ENCODE results near the gene TTLL9. TPM values are rescaled to one million over a fixed set of nuclear protein-coding genes. Genes with fewer than 3 reads are reported as not detected.

Gene TTLL9
- total and polyA plus RNA-seq, 4 donors: 0.06 to 0.08 TPM; not detected in 2

DNA sequence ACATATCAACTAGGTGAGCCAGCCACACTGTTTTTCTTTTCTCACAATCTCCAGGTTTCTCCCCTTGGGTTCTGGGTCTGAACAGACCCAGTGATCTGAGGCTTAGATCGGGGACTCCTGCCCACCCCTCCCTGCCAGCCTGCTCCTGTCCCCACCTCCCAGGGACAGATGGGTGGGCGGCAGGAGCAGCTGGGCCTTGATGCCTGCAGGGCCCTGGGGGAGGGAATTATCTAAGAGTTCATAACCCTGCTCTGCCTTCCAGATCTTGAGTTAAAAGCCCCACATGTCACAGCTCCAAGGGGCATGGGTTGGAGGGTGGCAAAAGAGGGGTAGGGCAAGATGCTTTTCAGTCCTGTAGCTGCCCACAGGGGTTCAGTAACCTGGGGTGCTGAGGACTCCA, 92.3 kb downstream of the TTLL9 start:
- peaks cover 0 to 11% (median 4%) of the 10 kb centered on the region in 4 donors for H3K27me3 ChIP-seq (ENCODE audit: control insufficient read depth in 4 of 4, insufficient read depth in 4 of 4, low read length in 3 of 4)
- no peaks in the 10 kb centered on the region for H3K9me3 ChIP-seq (ENCODE audit: control insufficient read depth in 4 of 4, low read length in 3 of 4)
- no peak overlapping the region for H3K4me3 ChIP-seq (ENCODE audit: low read depth in 1 of 3, low read length in 3 of 3)
- H3K9ac ChIP-seq (ENCODE audit: low read depth in 1 of 2, low read length in 2 of 2): no peak overlapping the region
- H3K36me3 ChIP-seq (ENCODE audit: control insufficient read depth in 4 of 4, insufficient read depth in 3 of 4, low read depth in 1 of 4, low read length in 3 of 4): no peaks in the 10 kb centered on the region
- H3K4me1 ChIP-seq (ENCODE audit: control insufficient read depth in 4 of 4, insufficient read depth in 4 of 4, low read length in 3 of 4): no peaks in the 10 kb centered on the region
- no peak for TF ChIP-seq RAD21 (IDR thresholded peaks at IDR 0.05)
- TF ChIP-seq NR2F2 (IDR thresholded peaks at IDR 0.05): no peak
- no peak for TF ChIP-seq FOXA2 (IDR thresholded peaks at IDR 0.05)
- TF ChIP-seq HNF4G (IDR thresholded peaks at IDR 0.05): no peak
- TF ChIP-seq REST (IDR thresholded peaks at IDR 0.05): no peak
- TF ChIP-seq FOXA1 (IDR thresholded peaks at IDR 0.05): no peak
- TF ChIP-seq ZBTB33 (IDR thresholded peaks at IDR 0.05): no peak
- TF ChIP-seq CTCF (IDR thresholded peaks at IDR 0.05; ENCODE audit: low read depth, low read length, missing input control): no peak
- no peak overlapping the region for H3K27ac ChIP-seq (ENCODE audit: low read depth in 1 of 2, low read length in 2 of 2)
- 46% methylated on average over 2 of the region's 2 CpGs for WGBS
- no peak for DNase-seq (ENCODE audit: low spot score)

DNA sequence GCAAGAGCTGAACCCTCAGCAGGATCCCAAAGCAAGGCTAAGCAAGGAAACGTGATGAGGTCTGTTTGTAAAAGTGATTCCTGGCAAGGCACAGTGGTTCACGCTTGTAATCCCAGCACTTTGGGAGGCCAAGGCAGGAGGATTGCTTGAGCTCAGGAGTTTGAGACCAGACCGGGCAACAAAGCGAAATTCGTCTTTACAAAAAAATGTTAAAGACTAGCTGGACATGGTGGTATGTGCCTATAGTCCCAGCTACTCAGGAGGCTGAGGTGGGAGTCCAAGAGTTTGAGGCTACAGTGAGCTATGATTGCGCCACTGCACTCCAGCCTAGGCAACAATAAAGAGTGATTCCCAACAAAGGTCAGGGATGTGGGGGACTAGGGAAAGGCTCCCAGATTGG, 93.5 kb downstream of the TTLL9 start:
- TF ChIP-seq JUND (IDR thresholded peaks at IDR 0.05) (no peak), HNF4G (IDR thresholded peaks at IDR 0.05) (no peak), FOXA1 (IDR thresholded peaks at IDR 0.05) (no peak), EGR1 (IDR thresholded peaks at IDR 0.05; ENCODE audit: low read depth in 2 of 2) (no peak), FOXA2 (IDR thresholded peaks at IDR 0.05) (no peak), REST (IDR thresholded peaks at IDR 0.05) (no peak), RAD21 (IDR thresholded peaks at IDR 0.05) (no peak), SP1 (IDR thresholded peaks at IDR 0.05) (no peak), ZBTB33 (IDR thresholded peaks at IDR 0.05) (no peak), ATF3 (IDR thresholded peaks at IDR 0.05) (no peak), CTCF (IDR thresholded peaks at IDR 0.05; ENCODE audit: low read depth, low read length, missing input control) (no peak), GABPA (IDR thresholded peaks at IDR 0.05 in 1 of 2, conservative IDR thresholded peaks at IDR 0.05 in 1 of 2) (no peak), RXRA (IDR thresholded peaks at IDR 0.05) (no peak)
- TF ChIP-seq, protein P1, sequence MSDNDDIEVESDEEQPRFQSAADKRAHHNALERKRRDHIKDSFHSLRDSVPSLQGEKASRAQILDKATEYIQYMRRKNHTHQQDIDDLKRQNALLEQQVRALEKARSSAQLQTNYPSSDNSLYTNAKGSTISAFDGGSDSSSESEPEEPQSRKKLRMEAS (IDR thresholded peaks at IDR 0.05): no peak
- Histone ChIP-seq H3K9me3 (ENCODE audit: control insufficient read depth in 4 of 4, low read length in 3 of 4) (no peaks in the 10 kb centered on the region), H3K9ac (ENCODE audit: low read depth in 1 of 2, low read length in 2 of 2) (no peak overlapping the region), H3K4me3 (ENCODE audit: low read depth in 1 of 3, low read length in 3 of 3) (no peak overlapping the region), H3K27ac (ENCODE audit: low read depth in 1 of 2, low read length in 2 of 2) (no peak overlapping the region), H3K36me3 (ENCODE audit: control insufficient read depth in 4 of 4, insufficient read depth in 3 of 4, low read depth in 1 of 4, low read length in 3 of 4) (no peaks in the 10 kb centered on the region), H3K4me1 (ENCODE audit: control insufficient read depth in 4 of 4, insufficient read depth in 4 of 4, low read length in 3 of 4) (peaks cover 0 to 4% (median 0%) of the 10 kb centered on the region in 4 donors), H3K27me3 (ENCODE audit: control insufficient read depth in 4 of 4, insufficient read depth in 4 of 4, low read length in 3 of 4) (peaks cover 3 to 12% (median 5%) of the 10 kb centered on the region in 4 donors)
- no peak for DNase-seq (ENCODE audit: low spot score)
- 58% methylated on average over 6 of the region's 6 CpGs for WGBS
